ENCODE measurements around the gene EEF1AKMT1. TPM values are rescaled to one million over a fixed set of nuclear protein-coding genes. Genes with fewer than 3 reads are reported as not detected.

EEF1AKMT1 gene, protein sequence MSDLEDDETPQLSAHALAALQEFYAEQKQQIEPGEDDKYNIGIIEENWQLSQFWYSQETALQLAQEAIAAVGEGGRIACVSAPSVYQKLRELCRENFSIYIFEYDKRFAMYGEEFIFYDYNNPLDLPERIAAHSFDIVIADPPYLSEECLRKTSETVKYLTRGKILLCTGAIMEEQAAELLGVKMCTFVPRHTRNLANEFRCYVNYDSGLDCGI
- 1 to 10 TPM in 2 of 4 donors, not detected in 2; 3.0 to 8.6 TPM for total RNA-seq

DNA sequence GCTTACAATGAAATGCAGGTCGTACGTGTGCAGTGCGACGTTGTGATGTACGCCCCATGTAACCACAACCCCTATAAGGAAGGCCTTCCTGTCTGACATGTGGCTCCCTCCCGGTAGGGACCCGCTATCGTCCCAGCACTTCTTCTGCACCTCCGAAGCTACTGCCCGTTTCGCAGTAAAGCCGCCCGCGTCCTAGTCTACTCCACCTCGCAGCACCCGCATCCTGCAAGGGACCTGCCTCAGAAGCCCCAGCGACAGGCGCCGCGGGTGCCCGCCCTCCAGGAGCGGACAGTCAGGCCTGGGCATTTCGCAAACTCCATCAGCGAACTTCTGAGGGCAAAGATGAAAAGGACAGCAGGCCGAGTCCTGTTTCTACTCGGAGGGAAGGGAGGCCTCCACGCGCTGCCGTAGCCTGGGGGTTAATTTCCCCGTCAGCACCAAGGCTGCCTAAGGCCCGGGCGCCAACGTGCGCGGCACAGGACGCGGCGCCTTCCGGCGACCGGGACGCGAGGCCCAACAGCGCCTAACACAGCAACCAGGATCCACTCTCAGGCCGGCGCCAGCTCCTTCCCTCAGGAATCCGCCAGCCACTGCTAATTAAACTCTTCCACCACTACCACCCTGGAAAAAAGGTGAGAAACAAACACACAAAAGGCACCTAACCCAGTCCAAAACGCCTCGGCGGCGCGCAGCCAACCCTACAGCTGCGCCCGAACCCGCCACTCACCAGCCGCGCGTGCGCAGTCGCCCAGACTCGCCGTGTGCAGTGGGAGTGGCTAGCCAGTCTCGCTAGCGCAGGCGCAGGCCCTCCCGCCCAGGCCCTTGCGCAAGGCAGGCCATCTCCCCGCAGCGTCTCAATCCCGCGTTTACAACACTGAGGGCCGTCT, at the start of gene EEF1AKMT1:
Gene EEF1AKMT1 (minus strand): TSS at position 768 of the 887 bp plus-strand sequence. CDS start 16,363 bp downstream, outside the sequence.
- peak; percentile 96 for DNase-seq

DNA sequence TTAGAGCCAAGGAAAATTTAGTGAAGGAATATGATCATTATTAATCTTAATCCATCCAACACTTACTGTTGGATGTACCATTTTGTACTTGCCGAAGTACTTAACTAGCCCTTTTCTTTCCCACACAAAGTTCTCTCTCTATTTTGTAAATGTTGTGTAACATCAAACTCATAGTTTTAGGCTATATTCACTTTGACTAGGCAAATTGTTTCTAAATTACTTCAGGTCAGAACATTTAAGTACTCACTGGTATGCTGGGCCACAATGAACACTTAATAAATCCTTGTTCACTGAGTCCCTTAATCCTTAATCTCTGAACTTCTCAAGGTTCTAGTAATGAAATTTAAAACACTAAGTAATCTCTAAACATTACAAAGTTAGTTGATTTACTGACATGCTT, 49.3 kb upstream of the EEF1AKMT1 start:
- Histone ChIP-seq H3K36me3 (no peaks in the 10 kb centered on the region), H3K27me3 (no peaks in the 10 kb centered on the region), H3K27ac (no peak overlapping the region), H3K9me3 (no peaks in the 10 kb centered on the region), H3K4me1 (peaks cover 0 to 9% (median 0%) of the 10 kb centered on the region in 4 donors), H3K4me3 (no peak overlapping the region)
- intact Hi-C loops (cut with DNase I; ENCODE audit: low total_unique reads) (loop anchor here (10.0 kb wide), 1 partner anchor 108 kb away; no protein-coding TSS in a partner anchor), in situ Hi-C loops (cut with MboI; ENCODE audit: low pct_ligation_motif_present in 1 of 4, low pct_unique_long_range_greater_than_20kb in 1 of 4, low sequenced_read_pairs in 3 of 4) (loop anchor here in 3 of 4 donors (10.0 to 25.0 kb wide), 4 partner anchors 108 to 636 kb away; partner anchors contain the start of genes GJB2 (in 1 of the 3) and IL17D (in 1 of the 3))
- DNase-seq = no peak
- no peak for TF ChIP-seq EP300 (IDR thresholded peaks at IDR 0.05; ENCODE audit: low read depth)
- TF ChIP-seq, protein P1, sequence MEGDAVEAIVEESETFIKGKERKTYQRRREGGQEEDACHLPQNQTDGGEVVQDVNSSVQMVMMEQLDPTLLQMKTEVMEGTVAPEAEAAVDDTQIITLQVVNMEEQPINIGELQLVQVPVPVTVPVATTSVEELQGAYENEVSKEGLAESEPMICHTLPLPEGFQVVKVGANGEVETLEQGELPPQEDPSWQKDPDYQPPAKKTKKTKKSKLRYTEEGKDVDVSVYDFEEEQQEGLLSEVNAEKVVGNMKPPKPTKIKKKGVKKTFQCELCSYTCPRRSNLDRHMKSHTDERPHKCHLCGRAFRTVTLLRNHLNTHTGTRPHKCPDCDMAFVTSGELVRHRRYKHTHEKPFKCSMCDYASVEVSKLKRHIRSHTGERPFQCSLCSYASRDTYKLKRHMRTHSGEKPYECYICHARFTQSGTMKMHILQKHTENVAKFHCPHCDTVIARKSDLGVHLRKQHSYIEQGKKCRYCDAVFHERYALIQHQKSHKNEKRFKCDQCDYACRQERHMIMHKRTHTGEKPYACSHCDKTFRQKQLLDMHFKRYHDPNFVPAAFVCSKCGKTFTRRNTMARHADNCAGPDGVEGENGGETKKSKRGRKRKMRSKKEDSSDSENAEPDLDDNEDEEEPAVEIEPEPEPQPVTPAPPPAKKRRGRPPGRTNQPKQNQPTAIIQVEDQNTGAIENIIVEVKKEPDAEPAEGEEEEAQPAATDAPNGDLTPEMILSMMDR (IDR thresholded peaks at IDR 0.05) = no peak
- TF ChIP-seq POLR2AphosphoS5 (IDR thresholded peaks at IDR 0.05) = no peak
- no peak for TF ChIP-seq POLR2A (IDR thresholded peaks at IDR 0.05)
- WGBS, 2 donors (ENCODE audit: low coverage in 1 of 2) = 94 to 100% methylated on average over 1 of the region's 1 CpG

More for the DNA sequence above, at the start of gene EEF1AKMT1:
- peak within 1 kb of the TSS; percentile 88 to 94 (median 94) for H3K27ac ChIP-seq
- peaks cover 0 to 5% (median 0%) of the 10 kb centered on the region in 4 donors for H3K36me3 ChIP-seq
- intact Hi-C loops (cut with DNase I; ENCODE audit: low total_unique reads) (no loop called here), in situ Hi-C loops (cut with MboI; ENCODE audit: low pct_ligation_motif_present in 1 of 4, low pct_unique_long_range_greater_than_20kb in 1 of 4, low sequenced_read_pairs in 3 of 4) (no loop called here)
- peaks cover 0 to 12% (median 9%) of the 10 kb centered on the region in 4 donors for H3K4me1 ChIP-seq
- 2% methylated on average over 58 of the region's 72 CpGs; no CpG with 5 or more reads in 1 of the 2 donors for WGBS, 2 donors (ENCODE audit: low coverage in 1 of 2)
- TF ChIP-seq POLR2AphosphoS5 (IDR thresholded peaks at IDR 0.05) (peak; percentile 93 to 98 (median 98)), EP300 (IDR thresholded peaks at IDR 0.05; ENCODE audit: low read depth) (no peak), POLR2A (IDR thresholded peaks at IDR 0.05) (peak; percentile 91)
- TF ChIP-seq, protein P1 (IDR thresholded peaks at IDR 0.05) = peak in 1 of 5 experiments; percentile 7
- H3K4me3 ChIP-seq = peak within 1 kb of the TSS; percentile 57 to 65 (median 60)
- no peaks in the 10 kb centered on the region for H3K27me3 ChIP-seq
- H3K9me3 ChIP-seq = no peaks in the 10 kb centered on the region

DNA sequence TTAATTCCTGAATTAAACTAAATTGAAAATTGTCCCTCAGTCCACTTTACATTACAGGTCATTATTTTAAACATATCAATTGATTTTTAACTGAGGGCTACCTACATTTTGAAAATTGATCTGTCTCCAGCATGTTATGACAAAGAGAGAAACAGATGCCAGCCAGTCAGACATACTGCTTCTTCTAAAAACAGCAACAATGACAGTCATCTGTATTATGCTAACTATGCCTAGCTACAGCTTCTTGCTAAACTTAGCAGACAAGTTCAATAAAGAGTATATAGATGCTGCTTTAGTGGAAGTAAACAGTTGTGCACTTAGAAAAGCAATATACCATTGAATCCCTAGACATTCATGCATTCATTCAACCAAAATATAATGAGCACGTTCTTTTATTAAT, 48.6 kb upstream of the EEF1AKMT1 start:
- WGBS, 2 donors (ENCODE audit: low coverage in 1 of 2) = 83 to 100% methylated on average over 1 of the region's 1 CpG
- Histone ChIP-seq H3K27me3 (no peaks in the 10 kb centered on the region), H3K36me3 (no peaks in the 10 kb centered on the region), H3K27ac (no peak overlapping the region), H3K9me3 (no peaks in the 10 kb centered on the region), H3K4me1 (peaks cover 0 to 9% (median 0%) of the 10 kb centered on the region in 4 donors), H3K4me3 (no peak overlapping the region)
- in situ Hi-C loops (cut with MboI; ENCODE audit: low pct_ligation_motif_present in 1 of 4, low pct_unique_long_range_greater_than_20kb in 1 of 4, low sequenced_read_pairs in 3 of 4) = loop anchor here in 3 of 4 donors (10.0 to 25.0 kb wide), 4 partner anchors 108 to 635 kb away; partner anchors contain the start of genes GJB2 (in 1 of the 3) and IL17D (in 1 of the 3)
- TF ChIP-seq EP300 (IDR thresholded peaks at IDR 0.05; ENCODE audit: low read depth) (no peak), POLR2AphosphoS5 (IDR thresholded peaks at IDR 0.05) (no peak), POLR2A (IDR thresholded peaks at IDR 0.05) (no peak)
- TF ChIP-seq, protein P1 (IDR thresholded peaks at IDR 0.05) = no peak
- no peak for DNase-seq
- intact Hi-C loops (cut with DNase I; ENCODE audit: low total_unique reads) = loop anchor here (10.0 kb wide), 1 partner anchor 108 kb away; no protein-coding TSS in a partner anchor

All from transverse colon (tissue), 4 donors.